GM23248 (cell line): ENCODE results near the gene TNP1.

ENCODE experiments used
- EZH2 ChIP-seq: fragments of 200-600 bp; sonication (generic); IDR thresholded peaks from 2 replicates; pipeline ENCODE4 v1.6.1; 2018; ENCODE audit warnings: antibody characterized with exemption, mild to moderate bottlenecking; ENCODE audit not compliant: insufficient read depth, poor library complexity, severe bottlenecking
- EZH2phosphoT487 ChIP-seq: fragments of 200-600 bp; sonication (generic); IDR thresholded peaks from 2 replicates; pipeline ENCODE4 v1.6.1; 2018; ENCODE audit warnings: antibody characterized with exemption, moderate library complexity, mild to moderate bottlenecking, low read depth; ENCODE audit not compliant: insufficient read depth

DNA sequence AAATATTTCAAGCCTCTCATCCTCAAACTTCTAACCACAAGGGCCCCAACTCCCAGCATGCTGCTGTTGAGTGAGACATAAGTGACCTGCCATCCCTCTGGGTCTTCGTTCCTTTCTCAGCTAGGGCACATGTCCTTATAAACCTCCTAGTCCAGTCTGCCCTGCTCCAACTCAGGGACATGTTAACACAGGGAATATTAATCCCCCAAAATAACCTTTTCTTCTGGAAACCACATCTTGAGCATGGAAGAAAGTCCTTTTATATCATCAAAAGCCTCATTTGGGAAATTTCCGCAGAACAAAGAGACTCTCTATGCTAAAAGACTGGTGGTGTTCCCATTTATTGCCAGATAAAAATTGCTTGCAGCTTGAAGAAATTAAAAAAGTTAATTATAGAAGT is 14.4 kb downstream of the TNP1 start:
- TF ChIP-seq EZH2 (no peak), EZH2phosphoT487 (no peak)
